ENCODE measurements around the gene DNAH8. TPM values are rescaled to one million over a fixed set of nuclear protein-coding genes. Genes with fewer than 3 reads are reported as not detected.

Gene DNAH8
- total RNA-seq, 6 experiments from 2014 or later: not detected

DNA sequence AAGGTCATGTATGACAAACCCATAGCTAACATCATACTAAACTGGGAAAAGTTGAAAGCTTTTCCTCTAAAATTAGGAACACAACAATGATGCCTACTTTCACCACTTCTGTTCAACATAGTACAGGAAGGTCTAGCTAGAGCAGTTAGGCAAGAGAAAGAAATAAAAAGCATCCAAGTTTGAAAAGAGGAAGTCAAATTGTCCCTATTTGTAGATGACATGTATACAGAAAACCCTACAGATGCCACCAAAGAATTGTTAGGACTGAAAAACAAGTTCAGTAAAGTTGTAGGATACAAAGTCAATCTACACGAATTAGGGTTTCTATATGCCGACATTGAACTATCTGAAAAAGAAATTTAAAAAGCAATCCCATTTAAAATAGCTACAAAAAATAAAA lies 244.0 kb downstream of the DNAH8 start:
- Mint-ChIP-seq H3K27me3 (ENCODE audit: insufficient read depth) (no peaks in the 10 kb centered on the region), H3K36me3 (ENCODE audit: low read depth) (no peaks in the 10 kb centered on the region; the same call in 1 of the 2 replicates), H3K27ac (no peak overlapping the region), H3K4me1 (ENCODE audit: low read depth) (no peaks in the 10 kb centered on the region), H3K4me3 (no peak overlapping the region), H3K9me3 (peaks cover 17% of the 10 kb centered on the region)
- TF ChIP-seq, protein P1, sequence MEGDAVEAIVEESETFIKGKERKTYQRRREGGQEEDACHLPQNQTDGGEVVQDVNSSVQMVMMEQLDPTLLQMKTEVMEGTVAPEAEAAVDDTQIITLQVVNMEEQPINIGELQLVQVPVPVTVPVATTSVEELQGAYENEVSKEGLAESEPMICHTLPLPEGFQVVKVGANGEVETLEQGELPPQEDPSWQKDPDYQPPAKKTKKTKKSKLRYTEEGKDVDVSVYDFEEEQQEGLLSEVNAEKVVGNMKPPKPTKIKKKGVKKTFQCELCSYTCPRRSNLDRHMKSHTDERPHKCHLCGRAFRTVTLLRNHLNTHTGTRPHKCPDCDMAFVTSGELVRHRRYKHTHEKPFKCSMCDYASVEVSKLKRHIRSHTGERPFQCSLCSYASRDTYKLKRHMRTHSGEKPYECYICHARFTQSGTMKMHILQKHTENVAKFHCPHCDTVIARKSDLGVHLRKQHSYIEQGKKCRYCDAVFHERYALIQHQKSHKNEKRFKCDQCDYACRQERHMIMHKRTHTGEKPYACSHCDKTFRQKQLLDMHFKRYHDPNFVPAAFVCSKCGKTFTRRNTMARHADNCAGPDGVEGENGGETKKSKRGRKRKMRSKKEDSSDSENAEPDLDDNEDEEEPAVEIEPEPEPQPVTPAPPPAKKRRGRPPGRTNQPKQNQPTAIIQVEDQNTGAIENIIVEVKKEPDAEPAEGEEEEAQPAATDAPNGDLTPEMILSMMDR (IDR thresholded peaks at IDR 0.05): no peak
- no peak for DNase-seq

DNA sequence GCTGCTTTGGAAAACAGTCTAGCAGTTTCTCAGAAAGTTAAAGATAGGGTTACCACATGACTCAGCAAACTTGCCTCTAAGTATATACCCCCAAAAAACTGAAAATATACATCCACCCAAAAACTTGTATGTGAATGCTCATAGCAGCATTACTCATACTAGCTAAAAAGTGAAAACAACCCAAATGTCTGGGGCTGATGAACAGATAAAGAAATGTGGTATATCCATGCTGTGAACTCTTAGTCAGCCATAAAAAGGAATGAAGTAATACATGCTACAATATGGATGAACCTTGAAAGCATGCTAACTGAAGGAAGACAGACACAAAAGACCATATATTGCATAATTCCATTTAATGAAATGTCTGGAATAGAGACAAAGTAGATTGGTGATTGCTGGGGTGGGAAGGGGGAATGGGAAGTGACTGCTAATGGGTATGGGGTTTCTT lies 253.6 kb downstream of the DNAH8 start:
- Mint-ChIP-seq H3K27me3 (ENCODE audit: insufficient read depth) (peaks cover 3% of the 10 kb centered on the region; the same call in 1 of the 2 replicates), H3K36me3 (ENCODE audit: low read depth) (no peaks in the 10 kb centered on the region), H3K9me3 (no peaks in the 10 kb centered on the region), H3K4me1 (ENCODE audit: low read depth) (no peaks in the 10 kb centered on the region), H3K4me3 (no peak overlapping the region), H3K27ac (no peak overlapping the region)
- TF ChIP-seq, protein P1 (IDR thresholded peaks at IDR 0.05): no peak
- DNase-seq: no peak

DNA sequence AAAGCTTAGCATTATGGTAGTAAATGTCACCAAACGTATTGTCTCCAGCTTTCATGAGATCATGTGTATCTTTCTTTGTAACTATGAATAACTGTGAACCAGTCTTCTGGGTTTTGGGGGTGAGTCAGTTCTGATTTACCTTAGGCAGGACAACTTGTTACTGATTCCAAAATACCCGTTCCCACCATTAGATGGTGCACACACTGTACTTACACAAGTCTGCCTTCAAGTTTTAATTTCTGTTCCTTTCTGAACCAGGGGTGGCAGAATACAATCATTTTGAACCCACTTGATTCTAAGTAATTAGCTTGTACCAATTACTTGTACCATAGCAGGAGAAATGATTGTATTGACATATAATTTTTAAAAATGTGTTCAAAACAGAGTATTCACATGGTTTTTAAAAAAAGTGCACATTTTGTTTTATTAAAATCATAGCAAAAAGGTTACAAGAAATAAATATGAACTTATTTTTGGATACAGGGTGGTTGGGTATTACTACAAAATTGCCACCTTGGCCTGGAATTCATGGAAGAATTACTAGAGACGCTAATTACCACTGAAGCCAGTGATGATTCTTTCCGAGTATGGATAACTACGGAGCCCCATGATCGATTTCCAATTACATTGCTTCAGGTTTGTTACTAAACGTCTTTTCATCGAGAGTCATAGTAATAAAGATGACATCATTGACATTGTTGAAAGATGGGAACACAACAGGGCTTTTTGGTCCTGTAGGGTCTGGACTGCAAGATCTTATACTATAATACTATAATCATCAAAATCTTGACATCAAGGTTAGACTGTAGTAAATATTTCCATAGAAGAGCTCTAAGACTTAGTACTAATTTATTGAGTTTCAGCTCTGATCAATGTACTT lies 258.3 kb downstream of the DNAH8 start:
- DNase-seq: peak; percentile 72
- Mint-ChIP-seq H3K4me1 (ENCODE audit: low read depth) (peaks cover 5% of the 10 kb centered on the region; the same call in 1 of the 2 replicates), H3K27ac (no peak overlapping the region), H3K9me3 (no peaks in the 10 kb centered on the region), H3K27me3 (ENCODE audit: insufficient read depth) (no peaks in the 10 kb centered on the region), H3K4me3 (no peak overlapping the region), H3K36me3 (ENCODE audit: low read depth) (no peaks in the 10 kb centered on the region)
- TF ChIP-seq, protein P1 (IDR thresholded peaks at IDR 0.05): peak; percentile 78

DNA sequence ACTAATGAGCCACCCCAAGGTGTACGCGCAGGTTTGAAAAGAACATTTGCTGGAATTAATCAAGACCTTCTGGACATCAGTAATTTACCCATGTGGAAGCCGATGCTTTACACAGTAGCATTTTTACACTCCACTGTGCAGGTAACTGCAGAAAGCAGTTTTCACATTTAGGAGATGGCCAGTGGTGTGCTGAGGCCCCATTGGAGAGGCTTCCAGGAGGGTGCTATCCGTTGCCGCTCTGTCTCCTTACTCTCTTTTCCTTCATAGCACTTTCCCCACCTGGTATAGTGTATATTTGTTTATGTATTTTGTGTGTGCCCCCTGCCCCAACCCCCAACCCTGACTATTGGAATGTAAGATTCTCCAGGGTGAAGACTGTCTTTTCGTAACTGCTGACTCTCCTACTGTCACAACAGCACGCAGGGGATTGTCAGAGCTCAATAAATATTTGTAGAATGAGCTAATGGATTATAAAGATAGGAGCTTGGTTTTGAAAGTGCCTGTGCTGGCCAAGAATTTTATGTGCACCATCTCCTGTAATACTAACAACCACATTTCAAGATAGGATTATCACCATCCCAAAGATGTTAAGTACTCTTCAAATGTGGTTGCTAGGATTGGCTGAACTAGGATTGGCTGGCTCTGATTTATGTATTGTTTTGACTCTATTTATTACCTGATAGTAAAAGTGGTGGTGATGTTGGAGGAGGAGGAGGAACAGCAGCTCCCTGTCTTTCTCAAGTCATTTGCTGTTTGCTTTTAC lies 259.5 kb downstream of the DNAH8 start:
- Mint-ChIP-seq H3K36me3 (ENCODE audit: low read depth) (no peaks in the 10 kb centered on the region), H3K27me3 (ENCODE audit: insufficient read depth) (no peaks in the 10 kb centered on the region), H3K4me3 (no peak overlapping the region), H3K9me3 (no peaks in the 10 kb centered on the region), H3K27ac (no peak overlapping the region), H3K4me1 (ENCODE audit: low read depth) (peaks cover 5% of the 10 kb centered on the region; the same call in 1 of the 2 replicates)
- DNase-seq: peak; percentile 47
- TF ChIP-seq, protein P1 (IDR thresholded peaks at IDR 0.05): no peak

DNA sequence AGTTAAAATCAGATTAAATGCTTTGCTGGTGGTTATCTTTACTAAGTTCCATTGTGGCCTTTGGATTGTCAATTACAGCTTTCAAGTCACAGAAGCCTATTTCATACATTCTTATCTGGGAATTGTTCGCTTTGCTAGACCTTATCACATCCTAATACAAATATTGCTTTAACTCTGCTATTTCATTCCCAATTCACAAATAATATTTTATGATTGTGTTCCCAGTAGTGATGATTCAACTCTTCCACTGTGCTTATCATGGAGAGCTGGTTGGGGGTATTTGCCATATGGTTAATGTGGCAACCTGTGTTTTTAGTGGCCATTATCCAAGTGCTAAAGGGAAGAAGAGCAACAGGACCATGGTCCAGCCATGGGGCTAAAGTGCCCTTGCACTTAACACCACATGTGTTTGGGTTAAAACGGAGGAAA lies 260.5 kb downstream of the DNAH8 start:
- Mint-ChIP-seq H3K36me3 (ENCODE audit: low read depth) (no peaks in the 10 kb centered on the region), H3K27ac (no peak overlapping the region), H3K4me3 (no peak overlapping the region), H3K9me3 (no peaks in the 10 kb centered on the region), H3K4me1 (ENCODE audit: low read depth) (peaks cover 5% of the 10 kb centered on the region; the same call in 1 of the 2 replicates), H3K27me3 (ENCODE audit: insufficient read depth) (no peaks in the 10 kb centered on the region)
- no peak for DNase-seq
- TF ChIP-seq, protein P1 (IDR thresholded peaks at IDR 0.05): no peak

Data from HFFc6 (cell line).